Cerebellar cortex (tissue), 1 donor: ENCODE measurements around the gene MVB12B.

Experiments used
- DNase-seq: peaks from one replicate; pipeline ENCODE4 v3.0.0-alpha.2; 2015; ENCODE audit warnings: low spot score

Gene MVB12B

GRCh38 chr9:126330536-126330935, 3.9 kb downstream of the MVB12B start:
- no peak for DNase-seq

GRCh38 chr9:126331964-126332748, 5.5 kb downstream of the MVB12B start:
- no peak for DNase-seq

- DNase-seq: peak; percentile 36
Observed at GRCh38 chr9:126334721-126335621, 8.3 kb downstream of the MVB12B start.

- no peak for DNase-seq
Observed at GRCh38 chr9:126335837-126336735, 9.5 kb downstream of the MVB12B start.

GRCh38 chr9:126336736-126337325, 10.2 kb downstream of the MVB12B start:
- DNase-seq: no peak

- DNase-seq: peak; percentile 10
Observed at GRCh38 chr9:126337729-126338372, 11.2 kb downstream of the MVB12B start.

GRCh38 chr9:126338945-126339344, 12.3 kb downstream of the MVB12B start:
- DNase-seq: no peak

GRCh38 chr9:126341426-126341825, 14.8 kb downstream of the MVB12B start:
- DNase-seq: no peak

GRCh38 chr9:126341902-126342301, 15.3 kb downstream of the MVB12B start:
- DNase-seq: no peak

- no peak for DNase-seq
Observed at GRCh38 chr9:126342621-126343031, 16.0 kb downstream of the MVB12B start.

GRCh38 chr9:126343271-126343700, 16.7 kb downstream of the MVB12B start:
- DNase-seq: no peak

GRCh38 chr9:126346031-126346430, 19.4 kb downstream of the MVB12B start:
- DNase-seq: no peak

- no peak for DNase-seq
Observed at GRCh38 chr9:126347093-126347492, 20.5 kb downstream of the MVB12B start.

- no peak for DNase-seq
Observed at GRCh38 chr9:126347911-126348760, 21.5 kb downstream of the MVB12B start.

- no peak for DNase-seq
Observed at GRCh38 chr9:126348911-126349550, 22.4 kb downstream of the MVB12B start.

- no peak for DNase-seq
Observed at GRCh38 chr9:126354887-126355770, 28.5 kb downstream of the MVB12B start.

GRCh38 chr9:126357074-126357473, 30.4 kb downstream of the MVB12B start:
- DNase-seq: no peak

- DNase-seq: no peak
Observed at GRCh38 chr9:126360073-126360472, 33.4 kb downstream of the MVB12B start.
